Heart left ventricle (tissue), 16 donors: ENCODE results near the gene A3GALT2. TPM values are rescaled to one million over a fixed set of nuclear protein-coding genes. Genes with fewer than 3 reads are reported as not detected.

ENCODE experiments used
- ATAC-seq, 4 donors: fragments of 200-7000 bp; cut with Tn5 transposase; one replicate each; pipeline ENCODE4 v1.9.1; 2020 to 2022; ENCODE audit warnings: moderate library complexity in 4 of 4, mild to moderate bottlenecking in 3 of 4, moderate number of reproducible peaks in 1 of 4
- DNase-seq, 5 donors: peaks; one replicate each; pipeline ENCODE4 v3.0.0-alpha.2; 2020
- H3K27ac ChIP-seq, 12 donors: fragments of 200-600 bp; sonication (generic) in 4 of 12; one replicate each; pipeline versions ENCODE4 v1.5.0 to v1.8.0; 2016 to 2022; ENCODE audit warnings: mild to moderate bottlenecking in 2 of 12
- H3K27me3 ChIP-seq, 9 donors: fragments of 200-600 bp; sonication (generic) in 2 of 9; one replicate each; pipeline versions ENCODE4 v1.5.1 to v1.8.0; 2016 to 2022; ENCODE audit warnings: mild to moderate bottlenecking in 3 of 9
- H3K36me3 ChIP-seq, 9 donors: fragments of 200-600 bp; sonication (generic) in 2 of 9; one replicate each; pipeline versions ENCODE4 v1.5.0 to v1.8.0; 2018 to 2022; ENCODE audit warnings: mild to moderate bottlenecking in 2 of 9
- H3K4me1 ChIP-seq, 12 donors: fragments of 200-600 bp; sonication (generic) in 4 of 12; one replicate each; pipeline versions ENCODE4 v1.5.0 to v1.8.0; 2016 to 2022; ENCODE audit warnings: mild to moderate bottlenecking in 3 of 12
- H3K4me3 ChIP-seq, 12 donors: fragments of 200-600 bp; sonication (generic) in 4 of 12; one replicate each; pipeline versions ENCODE4 v1.5.0 to v1.8.0; 2017 to 2022; ENCODE audit warnings: mild to moderate bottlenecking in 9 of 12, moderate library complexity in 4 of 12
- H3K9me3 ChIP-seq, 12 donors: fragments of 200-600 bp; sonication (generic) in 4 of 12; one replicate each; pipeline versions ENCODE4 v1.5.0 to v1.8.0; 2016 to 2022; ENCODE audit warnings: mild to moderate bottlenecking in 1 of 12
- CTCF ChIP-seq, 12 donors: fragments of 200-600 bp; sonication (generic) in 4 of 12; IDR thresholded peaks; one replicate each; pipeline versions ENCODE4 v1.5.0 to v1.8.0; 2018 to 2022; ENCODE audit warnings: antibody characterized with exemption in 12 of 12, mild to moderate bottlenecking in 5 of 12
- POLR2A ChIP-seq, 2 donors: fragments of 450-650 bp; IDR thresholded peaks; one replicate each; pipeline ENCODE4 v1.6.1; 2017; ENCODE audit warnings: antibody characterized with exemption in 2 of 2, mild to moderate bottlenecking in 2 of 2, moderate library complexity in 2 of 2
- WGBS, 4 donors: extraction: QIAGEN DNeasy Blood & Tissue Kit in 2 of 4; methylation state at CpG; one replicate each; pipeline versions ENCODE4 v1.1.5 to v1.1.7; 2013 to 2018; 5-methylcytosine and 5-hydroxymethylcytosine counted together
- intact Hi-C, 10 donors: fragments of 100-400 bp; cut with DNase I; formaldehyde crosslinking; loops; one replicate each; pipeline versions ENCODE4 v1.11.1 to v1.14.2; 2022
- polyA plus RNA-seq, 2 donors: library from polyadenylated mRNA; stranded (reverse); fragments of 200-250 nt; gene quantifications; one replicate each; pipeline ENCODE4 v1.2.3, GENCODE V29; 2013
- total RNA-seq, 9 donors: library from RNA; depleted of rRNA in 2 of 9; stranded (reverse); fragments of >200 nt in 2 of 9; fragmentation: NEBNext Ultra II Directional in 3 of 9; extraction: Animal tissue kit (Norgen Biotek cat#: 25700) in 3 of 9; gene quantifications; one replicate each; pipeline versions ENCODE4 v1.1.0 to v1.2.4, GENCODE V29; 2016 to 2023
- donor health status: ischemic (EF 13 %, LVEDD 7.1; RV severe dilation, severe dysfunction).
- donor health status: healthy with polysubstance abuse.
- donor health status: DM: no; HTN: yes; CAD: no.
- donor health status: DM: no; HTN: no; CAD: no.
- donor health status: ischemic (EF 25% LVEDD 6.9; RV normal size, moderate dysfunction).
- donor health status: ischemic (EF 25% LVEDD 5.7; RV mildly dilated, moderate dysfunction).
- donor health status: healthy.
- donor health status: DM: yes; HTN: yes; CAD: no.
- donor health status: ischemic (EF 35%, LVEDD 5.7; RV mildly dilated, moderate dysfunction).
- donor health status: nonischemic (EF 11% LVEDD 7.7; RV severe dilation, severe dysfunction).
- donor health status: DM: yes; HTN: yes; CAD: no.
- donor health status: PGD.
- donor health status: ischemic (EF 29% LVEDD 5.4; RV normal size, mild dysfunction).
- donor health status: nonischemic (EF 23%, LVEDD 6.1; RV moderate dilation, normal function).

Gene A3GALT2
- total and polyA plus RNA-seq, 11 donors = 0.40 TPM; not detected in 10

GRCh38 chr1:33265780-33266605 lies 54.9 kb downstream of the A3GALT2 start:
- 78 to 82% (median 81%) methylated on average over 10 of the region's 10 CpGs for WGBS, 4 donors
- Histone ChIP-seq H3K4me1 (peaks cover 2 to 90% (median 53%) of the 10 kb centered on the region in 12 donors), H3K4me3 (no peak overlapping the region), H3K27me3 (no peaks in the 10 kb centered on the region), H3K9me3 (no peaks in the 10 kb centered on the region), H3K27ac (peak overlapping the region in 6 of 12 donors; percentile 2 to 50 (median 25)), H3K36me3 (peaks cover 0 to 35% (median 9%) of the 10 kb centered on the region in 9 donors)
- no peak for TF ChIP-seq POLR2A (IDR thresholded peaks at IDR 0.05)
- TF ChIP-seq CTCF (IDR thresholded peaks at IDR 0.05) = no peak
- DNase-seq (no peak), ATAC-seq (no peak)
- intact Hi-C loops = no loop called here

- Histone ChIP-seq H3K27ac (peak overlapping the region in 2 of 12 donors; percentile 1 to 6), H3K27me3 (no peaks in the 10 kb centered on the region), H3K9me3 (no peaks in the 10 kb centered on the region), H3K4me3 (no peak overlapping the region), H3K4me1 (peaks cover 12 to 90% (median 58%) of the 10 kb centered on the region in 12 donors), H3K36me3 (peaks cover 0 to 15% (median 4%) of the 10 kb centered on the region in 9 donors)
- no peak for ATAC-seq
- no peak for DNase-seq
- WGBS, 4 donors = 71 to 78% (median 73%) methylated on average over 5 of the region's 5 CpGs
- TF ChIP-seq CTCF (IDR thresholded peaks at IDR 0.05) = no peak
- TF ChIP-seq POLR2A (IDR thresholded peaks at IDR 0.05) = no peak
- intact Hi-C loops = no loop called here
Observed at GRCh38 chr1:33263890-33264504, 56.9 kb downstream of the A3GALT2 start.

- WGBS, 4 donors = 28 to 45% (median 32%) methylated on average over 7 of the region's 7 CpGs
- Histone ChIP-seq H3K27ac (peak overlapping the region in 5 of 12 donors; percentile 6 to 44 (median 15)), H3K36me3 (peaks cover 0 to 13% (median 0%) of the 10 kb centered on the region in 9 donors), H3K4me1 (peaks cover 18 to 87% (median 62%) of the 10 kb centered on the region in 12 donors), H3K27me3 (no peaks in the 10 kb centered on the region), H3K4me3 (no peak overlapping the region), H3K9me3 (no peaks in the 10 kb centered on the region)
- DNase-seq = no peak
- intact Hi-C loops = no loop called here
- no peak for ATAC-seq
- TF ChIP-seq CTCF (IDR thresholded peaks at IDR 0.05) (no peak), POLR2A (IDR thresholded peaks at IDR 0.05) (no peak)
Observed at GRCh38 chr1:33261344-33261743, 59.6 kb downstream of the A3GALT2 start.

- DNase-seq (no peak), ATAC-seq (no peak)
- WGBS, 4 donors = 74 to 90% (median 77%) methylated on average over 4 to 5 of the region's 5 CpGs
- no peaks in the 10 kb centered on the region for H3K27me3 ChIP-seq
- H3K27ac ChIP-seq = peak overlapping the region in 6 of 12 donors; percentile 7 to 44 (median 15)
- intact Hi-C loops = no loop called here
- peaks cover 18 to 83% (median 58%) of the 10 kb centered on the region in 12 donors for H3K4me1 ChIP-seq
- no peak for TF ChIP-seq CTCF (IDR thresholded peaks at IDR 0.05)
- TF ChIP-seq POLR2A (IDR thresholded peaks at IDR 0.05) = no peak
- H3K36me3 ChIP-seq = peaks cover 0 to 9% (median 0%) of the 10 kb centered on the region in 9 donors
- no peaks in the 10 kb centered on the region for H3K9me3 ChIP-seq
- H3K4me3 ChIP-seq = no peak overlapping the region
Observed at GRCh38 chr1:33260439-33260838, 60.5 kb downstream of the A3GALT2 start.
